PC-3 (cell line): ENCODE measurements around the gene KIF13A. TPM values are rescaled to one million over a fixed set of nuclear protein-coding genes. Genes with fewer than 3 reads are reported as not detected.
A peak's percentile ranks its signal among the peaks of the same experiment; 100 is the strongest.

Experiments used
- ATAC-seq: fragments of 200-7000 bp; cut with Tn5 transposase; 2 replicates; pipeline ENCODE4 v1.9.1; 2020; ENCODE audit warnings: mild to moderate bottlenecking, moderate library complexity
- BruUV-seq: library from RNA; stranded (reverse); fragments of 400-500 nt; replicated peaks from 2 replicates; lab custom pipeline; 2021; lab: Mats Ljungman, UMichigan
- CTCF ChIA-PET: fragments of 300-600 bp; sonication (Branson Sonifier 250); formaldehyde crosslinking; loops from one replicate; lab custom pipeline; 2022; ENCODE audit warnings: antibody characterized with exemption; lab: Charles Lee
- POLR2A ChIA-PET: fragments of 300-600 bp; sonication (Branson Sonifier 250); formaldehyde crosslinking; loops from one replicate; lab custom pipeline; 2022; ENCODE audit warnings: antibody characterized with exemption; ENCODE audit not compliant: unreplicated experiment; lab: Charles Lee
- DNase-seq: peaks from one replicate; pipeline ENCODE4 v3.0.0-alpha.2; 2015
- H2AFZ ChIP-seq: fragments of 300-600 bp; sonication (generic); 2 replicates; pipeline ENCODE4 v1.6.0; 2016; ENCODE audit warnings: antibody characterized with exemption, low read length
- H3F3A ChIP-seq: fragments of 300-600 bp; sonication (generic); one replicate; pipeline ENCODE4 v1.6.0; 2017; ENCODE audit warnings: antibody characterized with exemption, low read length, control low read depth, mild to moderate bottlenecking; ENCODE audit not compliant: unreplicated experiment
- H3K27ac ChIP-seq: fragments of 300-600 bp; sonication (generic); 2 replicates; pipeline ENCODE4 v1.5.1; 2016; ENCODE audit warnings: mild to moderate bottlenecking, low read length
- H3K27me3 ChIP-seq: fragments of 300-600 bp; sonication (generic); 2 replicates; pipeline ENCODE4 v1.6.1; 2016; ENCODE audit warnings: low read length, mixed read lengths
- H3K36me3 ChIP-seq: fragments of 300-600 bp; sonication (generic); 2 replicates; pipeline ENCODE4 v1.6.1; 2016; ENCODE audit warnings: low read depth, mixed run types, low read length, mixed read lengths
- H3K4me1 ChIP-seq: fragments of 300-600 bp; sonication (generic); 2 replicates; pipeline ENCODE4 v1.5.1; 2016; ENCODE audit warnings: low read length; ENCODE audit not compliant: insufficient read depth
- H3K4me2 ChIP-seq: fragments of 300-600 bp; sonication (generic); 2 replicates; pipeline ENCODE4 v1.6.0; 2016; ENCODE audit warnings: low read length
- H3K4me3 ChIP-seq: fragments of 300-600 bp; sonication (generic); 2 replicates; pipeline ENCODE4 v1.5.1; 2016; ENCODE audit warnings: mild to moderate bottlenecking, low read length, mixed read lengths
- H3K79me2 ChIP-seq: fragments of 300-600 bp; sonication (generic); 2 replicates; pipeline ENCODE4 v1.6.1; 2017; ENCODE audit warnings: low read length, mixed read lengths
- H3K9ac ChIP-seq: fragments of 300-600 bp; sonication (generic); 2 replicates; pipeline ENCODE4 v1.6.0; 2016; ENCODE audit warnings: mild to moderate bottlenecking, low read length
- H3K9me2 ChIP-seq: fragments of 300-600 bp; sonication (generic); replicated peaks from 2 replicates; pipeline ENCODE4 v1.6.1; 2016; ENCODE audit warnings: mixed run types, low read length, mixed read lengths
- H3K9me3 ChIP-seq: fragments of 300-600 bp; sonication (generic); 2 replicates; pipeline ENCODE4 v1.6.1; 2016; ENCODE audit warnings: low read length, mixed read lengths
- H4K20me1 ChIP-seq: fragments of 300-600 bp; sonication (generic); 2 replicates; pipeline ENCODE4 v1.6.1; 2016; ENCODE audit warnings: low read length, mixed read lengths
- CTCF ChIP-seq: fragments of 300-600 bp; sonication (generic); conservative IDR thresholded peaks from 2 replicates; pipeline ENCODE4 v1.5.1; 2017; ENCODE audit warnings: antibody characterized with exemption, low read depth, mild to moderate bottlenecking, low read length
- EZH2 ChIP-seq: fragments of 300-600 bp; sonication (generic); IDR thresholded peaks from one replicate; pipeline ENCODE4 v1.6.1; 2017; ENCODE audit warnings: antibody characterized with exemption, mild to moderate bottlenecking, low read length; ENCODE audit not compliant: unreplicated experiment
- EZH2phosphoT487 ChIP-seq: fragments of 300-600 bp; sonication (generic); IDR thresholded peaks from 2 replicates; pipeline ENCODE4 v1.6.1; 2018; ENCODE audit warnings: mild to moderate bottlenecking, antibody characterized with exemption, low read length, borderline replicate concordance
- intact Hi-C: fragments of 100-400 bp; cut with micrococcal nuclease; formaldehyde crosslinking; loops from 2 replicates; pipeline ENCODE4 v1.9.0; 2023
- total RNA-seq: library from RNA; depleted of rRNA; stranded (reverse); fragments of >200 nt; gene quantifications from 2 replicates; pipeline ENCODE4 v1.2.3, GENCODE V29; 2014

KIF13A gene
- total RNA-seq, 1 experiment from 2014 or later: 21.3 TPM

DNA sequence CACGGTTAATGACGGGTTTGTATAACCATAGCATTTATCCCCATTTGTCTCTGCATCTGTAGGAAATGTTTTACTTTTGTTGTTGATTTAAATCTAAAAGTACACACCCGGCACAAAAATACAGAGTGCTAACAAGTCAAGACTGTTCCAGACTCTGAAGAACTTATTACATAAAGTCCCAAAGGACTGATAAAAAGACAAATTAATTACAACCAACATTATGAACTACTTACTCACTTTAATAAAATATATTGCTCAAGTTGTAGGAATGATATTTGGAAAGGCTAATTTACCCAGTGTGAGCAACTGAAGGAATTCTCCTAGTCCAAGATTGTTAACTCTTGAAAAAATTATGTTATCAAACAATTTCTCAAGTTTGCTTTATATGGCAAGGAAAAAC is 115.6 kb downstream of the KIF13A start:
- POLR2A ChIA-PET: no interaction called here
- BruUV-seq: no TSS peak

GRCh38 chr6:17871189-17871519 is 116.3 kb downstream of the KIF13A start:
- Histone ChIP-seq H3K27ac (no peak overlapping the region), H3K9ac (no peak overlapping the region), H3K4me3 (no peak overlapping the region), H3K9me3 (no peaks in the 10 kb centered on the region), H3K36me3 (no peaks in the 10 kb centered on the region), H3K9me2 (no peaks in the 10 kb centered on the region), H4K20me1 (no peaks in the 10 kb centered on the region), H3K79me2 (no peaks in the 10 kb centered on the region; the same call in 1 of the 2 replicates), H3K4me2 (no peak overlapping the region), H3F3A (peaks cover 10% of the 10 kb centered on the region), H3K4me1 (peaks cover 46% of the 10 kb centered on the region), H3K27me3 (no peaks in the 10 kb centered on the region), H2AFZ (no peak overlapping the region)
- ATAC-seq (no peak), DNase-seq (no peak)
- CTCF ChIA-PET: no interaction called here
- TF ChIP-seq EZH2phosphoT487: no peak
- no peak for TF ChIP-seq EZH2
- TF ChIP-seq CTCF: no peak
- intact Hi-C loops: no loop called here
- POLR2A ChIA-PET: no interaction called here
- no TSS peak for BruUV-seq

More for the DNA sequence above, 115.6 kb downstream of the KIF13A start:
- DNase-seq (no peak), ATAC-seq (no peak)
- Histone ChIP-seq H3K4me3 (no peak overlapping the region), H3K9ac (no peak overlapping the region), H3K4me1 (peaks cover 47% of the 10 kb centered on the region), H3K27me3 (no peaks in the 10 kb centered on the region), H3K27ac (no peak overlapping the region), H3K36me3 (no peaks in the 10 kb centered on the region), H3K9me3 (no peaks in the 10 kb centered on the region), H4K20me1 (no peaks in the 10 kb centered on the region), H3F3A (peaks cover 12% of the 10 kb centered on the region), H3K4me2 (no peak overlapping the region), H2AFZ (no peak overlapping the region), H3K9me2 (no peaks in the 10 kb centered on the region), H3K79me2 (no peaks in the 10 kb centered on the region; the same call in 1 of the 2 replicates)
- CTCF ChIA-PET: no interaction called here
- no peak for TF ChIP-seq CTCF
- no peak for TF ChIP-seq EZH2
- TF ChIP-seq EZH2phosphoT487: no peak
- intact Hi-C loops: no loop called here

DNA sequence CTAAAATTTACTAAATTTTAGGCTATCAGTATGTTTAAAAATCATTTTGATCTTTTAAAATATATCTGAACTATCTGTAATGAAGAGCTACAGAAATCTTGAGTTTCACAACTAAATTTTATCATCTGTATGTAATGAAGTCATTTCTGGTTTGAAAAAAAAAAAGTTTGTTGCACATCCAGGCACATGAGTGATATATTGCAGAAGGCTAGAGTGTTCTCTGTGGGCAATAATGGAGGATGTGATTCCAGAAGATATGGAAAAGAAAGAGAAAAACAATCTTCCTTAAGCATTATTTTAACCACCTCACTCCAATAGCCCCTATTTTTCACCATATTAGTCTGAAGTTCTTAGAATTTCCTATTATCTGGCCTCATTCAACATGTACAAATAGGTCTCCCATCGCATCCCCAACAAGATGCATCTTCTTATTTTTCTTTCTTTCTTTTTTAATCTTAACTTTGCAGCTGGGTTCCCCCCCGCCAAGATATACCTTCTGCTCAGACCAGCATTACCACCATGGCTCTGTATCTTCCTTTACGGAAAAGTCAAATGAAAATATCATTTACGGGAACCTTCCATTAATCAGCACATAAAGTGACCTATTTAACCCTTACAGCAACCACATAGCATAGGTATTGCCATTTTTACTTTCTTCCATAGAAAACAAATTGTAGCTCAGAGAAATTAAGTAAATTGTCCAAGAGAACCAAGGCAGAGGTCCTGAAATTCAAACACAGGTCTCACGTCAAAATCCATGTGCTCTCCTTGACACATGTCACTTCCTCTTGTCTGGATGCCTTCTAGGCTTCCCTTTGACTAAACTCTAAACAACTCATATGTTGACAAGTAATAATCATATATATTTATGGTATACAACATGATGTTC is 116.9 kb downstream of the KIF13A start:
- Histone ChIP-seq H3K27ac (peak overlapping the region; percentile 96; the same call in 1 of the 2 replicates), H3K36me3 (no peaks in the 10 kb centered on the region), H3K79me2 (no peaks in the 10 kb centered on the region; the same call in 1 of the 2 replicates), H3K9ac (no peak overlapping the region), H3K27me3 (no peaks in the 10 kb centered on the region), H3K4me3 (no peak overlapping the region), H4K20me1 (no peaks in the 10 kb centered on the region), H3K4me2 (no peak overlapping the region), H2AFZ (no peak overlapping the region), H3K4me1 (peaks cover 44% of the 10 kb centered on the region), H3K9me3 (no peaks in the 10 kb centered on the region), H3F3A (peaks cover 13% of the 10 kb centered on the region), H3K9me2 (no peaks in the 10 kb centered on the region)
- POLR2A ChIA-PET: no interaction called here
- TF ChIP-seq EZH2phosphoT487: no peak
- TF ChIP-seq CTCF: no peak
- TF ChIP-seq EZH2: no peak
- ATAC-seq: no peak
- no TSS peak for BruUV-seq
- intact Hi-C loops: no loop called here
- CTCF ChIA-PET: no interaction called here
- no peak for DNase-seq
